Brain microvascular endothelial cell (primary cell): ENCODE results near the gene LIN37.

Experiments
- DNase-seq: peaks from one replicate; pipeline ENCODE4 v3.0.0-alpha.2; 2020
- H3K27ac ChIP-seq: fragments of 250-450 bp; sonication (Bioruptor Pico); 2 replicates; pipeline ENCODE4 v1.5.1; 2020; ENCODE audit warnings: mild to moderate bottlenecking, moderate library complexity
- H3K27me3 ChIP-seq: fragments of 250-450 bp; sonication (Bioruptor Pico); replicated peaks from 2 replicates; pipeline ENCODE4 v1.5.1; 2020; ENCODE audit warnings: mild to moderate bottlenecking
- H3K36me3 ChIP-seq: fragments of 250-450 bp; sonication (Bioruptor Pico); replicated peaks from 2 replicates; pipeline ENCODE4 v1.5.1; 2020; ENCODE audit warnings: mild to moderate bottlenecking
- H3K4me3 ChIP-seq: 2 replicates; pipeline ENCODE4 v1.5.1; 2011; ENCODE audit warnings: low read depth, mild to moderate bottlenecking, control low read depth, low read length, moderate library complexity
- in situ Hi-C: cut with HindIII; loops from 2 replicates; pipeline ENCODE4 v1.10.0; 2017; ENCODE audit warnings: low sequenced_read_pairs, low pct_ligation_motif_present
- TF ChIP-seq, protein P1 (sequence below): IDR thresholded peaks from 2 replicates; pipeline ENCODE4 v1.5.1; 2011; ENCODE audit warnings: low read depth, mild to moderate bottlenecking, moderate library complexity, low read length, control low read depth, inconsistent platforms; ENCODE audit errors: missing control alignments

The LIN37 gene

DNA sequence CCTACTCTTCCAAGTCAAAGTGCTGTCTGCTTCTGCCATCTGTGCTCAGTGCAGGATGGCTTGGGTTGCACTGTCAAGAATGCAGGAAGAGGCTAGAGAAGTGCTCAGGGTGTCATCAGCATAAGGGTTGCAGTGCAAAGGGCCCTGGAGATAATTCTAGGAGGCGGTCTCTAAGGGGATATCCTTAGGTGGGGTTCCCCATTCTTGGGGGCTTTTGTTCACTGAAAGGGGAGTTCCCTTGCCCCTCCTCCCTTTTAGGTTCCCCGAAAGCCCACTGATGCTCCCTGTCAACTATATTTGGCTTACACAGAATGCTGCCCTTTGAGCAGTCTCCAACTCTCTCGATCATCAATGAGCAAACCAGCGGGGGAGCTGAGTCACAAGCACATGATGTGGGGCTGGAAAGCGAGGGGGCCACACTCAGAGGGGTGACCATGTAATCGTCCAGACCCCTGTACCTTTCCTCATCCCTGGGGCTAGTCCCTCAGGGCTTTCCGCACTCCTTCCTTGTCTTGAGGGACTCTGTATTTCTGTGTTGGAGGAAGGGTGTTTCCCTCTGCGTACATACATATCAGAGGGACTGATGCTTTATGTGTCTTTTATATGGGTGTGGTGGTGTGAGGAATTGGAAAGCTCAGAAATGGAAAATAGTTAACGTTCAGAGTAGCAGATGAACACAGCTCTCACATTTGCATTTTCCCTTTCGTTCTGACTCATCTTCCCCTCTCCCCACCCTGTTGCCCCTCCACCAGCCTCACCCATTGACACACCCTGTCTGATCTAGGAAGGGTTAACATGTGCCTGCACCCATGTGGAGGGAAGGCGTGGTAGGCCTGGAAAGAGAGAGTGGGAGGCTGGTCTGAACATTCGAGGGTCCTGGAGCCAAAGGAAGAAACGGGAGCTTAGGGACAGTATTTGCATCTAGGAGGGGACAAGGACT, 37.3 kb upstream of the LIN37 start:
- no peak for DNase-seq
- H3K4me3 ChIP-seq: no peak overlapping the region

DNA sequence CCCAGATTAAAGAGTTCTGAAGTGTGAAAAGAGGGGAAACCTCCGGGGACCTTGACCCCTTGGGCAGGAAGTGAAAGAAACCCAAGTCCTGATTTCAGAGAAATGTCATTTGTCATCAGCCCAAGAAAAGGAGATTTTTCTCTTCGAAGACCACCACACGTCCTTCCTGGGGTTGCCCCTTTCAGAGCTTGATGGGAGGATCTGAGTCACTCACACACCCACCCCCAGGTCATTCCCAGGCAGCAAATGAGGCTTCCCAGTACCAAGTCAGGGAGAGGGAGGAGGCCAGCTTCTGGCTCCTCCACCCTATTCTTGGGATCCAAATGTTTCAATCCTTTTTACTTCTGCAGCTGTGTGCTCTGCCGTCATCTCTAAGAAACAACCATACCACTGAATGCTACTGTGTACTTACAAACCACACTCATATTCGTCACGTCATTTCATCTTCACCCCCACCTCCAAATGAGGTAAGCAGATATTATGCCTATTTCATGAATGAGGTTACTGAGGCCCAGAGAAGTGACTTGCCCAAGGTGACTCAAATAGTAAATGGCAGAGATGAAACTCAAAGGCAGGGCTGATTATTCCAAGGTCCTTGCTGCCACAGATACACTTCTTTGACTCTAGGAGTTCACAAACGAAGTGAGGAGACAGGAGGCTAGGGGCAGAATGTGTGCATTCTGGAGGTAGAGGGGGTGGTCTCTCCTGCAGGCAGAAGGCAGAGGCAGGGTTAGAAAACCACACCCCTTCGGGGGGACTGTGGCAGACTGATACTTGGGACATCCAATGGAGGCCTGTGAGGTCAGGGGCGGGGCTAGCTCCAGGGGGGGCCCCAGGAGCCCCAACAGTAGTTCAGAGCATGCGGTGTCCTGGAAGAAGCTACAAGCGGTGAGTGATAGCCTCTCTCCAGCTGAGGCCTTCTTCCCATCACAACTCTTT, 35.5 kb upstream of the LIN37 start:
- in situ Hi-C loops: no loop called here
- TF ChIP-seq, protein P1, sequence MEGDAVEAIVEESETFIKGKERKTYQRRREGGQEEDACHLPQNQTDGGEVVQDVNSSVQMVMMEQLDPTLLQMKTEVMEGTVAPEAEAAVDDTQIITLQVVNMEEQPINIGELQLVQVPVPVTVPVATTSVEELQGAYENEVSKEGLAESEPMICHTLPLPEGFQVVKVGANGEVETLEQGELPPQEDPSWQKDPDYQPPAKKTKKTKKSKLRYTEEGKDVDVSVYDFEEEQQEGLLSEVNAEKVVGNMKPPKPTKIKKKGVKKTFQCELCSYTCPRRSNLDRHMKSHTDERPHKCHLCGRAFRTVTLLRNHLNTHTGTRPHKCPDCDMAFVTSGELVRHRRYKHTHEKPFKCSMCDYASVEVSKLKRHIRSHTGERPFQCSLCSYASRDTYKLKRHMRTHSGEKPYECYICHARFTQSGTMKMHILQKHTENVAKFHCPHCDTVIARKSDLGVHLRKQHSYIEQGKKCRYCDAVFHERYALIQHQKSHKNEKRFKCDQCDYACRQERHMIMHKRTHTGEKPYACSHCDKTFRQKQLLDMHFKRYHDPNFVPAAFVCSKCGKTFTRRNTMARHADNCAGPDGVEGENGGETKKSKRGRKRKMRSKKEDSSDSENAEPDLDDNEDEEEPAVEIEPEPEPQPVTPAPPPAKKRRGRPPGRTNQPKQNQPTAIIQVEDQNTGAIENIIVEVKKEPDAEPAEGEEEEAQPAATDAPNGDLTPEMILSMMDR: no peak
- Histone ChIP-seq H3K27ac (no peak overlapping the region), H3K36me3 (no peaks in the 10 kb centered on the region), H3K4me3 (no peak overlapping the region), H3K27me3 (no peaks in the 10 kb centered on the region)
- no peak for DNase-seq

More for the DNA sequence above, 37.3 kb upstream of the LIN37 start:
- no peaks in the 10 kb centered on the region for H3K36me3 ChIP-seq
- H3K27ac ChIP-seq: no peak overlapping the region
- no peaks in the 10 kb centered on the region for H3K27me3 ChIP-seq
- TF ChIP-seq, protein P1: no peak
- in situ Hi-C loops: no loop called here

DNA sequence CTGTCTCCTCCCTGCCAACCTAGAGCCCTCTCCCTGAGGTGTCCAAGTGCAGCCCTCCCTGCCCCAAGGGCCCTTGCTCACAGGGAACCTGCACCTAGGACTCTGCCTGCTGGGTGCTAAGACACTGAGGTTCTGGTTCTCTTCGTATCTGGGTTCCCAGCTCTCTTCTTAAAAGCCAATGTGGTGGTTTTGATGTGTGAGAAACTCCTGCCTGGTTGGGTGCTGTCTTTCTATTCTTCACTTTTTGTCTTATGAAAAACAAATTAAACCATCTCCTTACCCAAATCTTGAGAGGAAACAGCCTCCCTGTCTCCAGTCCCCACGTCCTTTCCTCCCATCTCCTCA, 34.9 kb upstream of the LIN37 start:
- Histone ChIP-seq H3K4me3 (no peak overlapping the region), H3K27me3 (no peaks in the 10 kb centered on the region), H3K36me3 (no peaks in the 10 kb centered on the region), H3K27ac (no peak overlapping the region)
- TF ChIP-seq, protein P1: no peak
- in situ Hi-C loops: no loop called here
- DNase-seq: no peak

DNA sequence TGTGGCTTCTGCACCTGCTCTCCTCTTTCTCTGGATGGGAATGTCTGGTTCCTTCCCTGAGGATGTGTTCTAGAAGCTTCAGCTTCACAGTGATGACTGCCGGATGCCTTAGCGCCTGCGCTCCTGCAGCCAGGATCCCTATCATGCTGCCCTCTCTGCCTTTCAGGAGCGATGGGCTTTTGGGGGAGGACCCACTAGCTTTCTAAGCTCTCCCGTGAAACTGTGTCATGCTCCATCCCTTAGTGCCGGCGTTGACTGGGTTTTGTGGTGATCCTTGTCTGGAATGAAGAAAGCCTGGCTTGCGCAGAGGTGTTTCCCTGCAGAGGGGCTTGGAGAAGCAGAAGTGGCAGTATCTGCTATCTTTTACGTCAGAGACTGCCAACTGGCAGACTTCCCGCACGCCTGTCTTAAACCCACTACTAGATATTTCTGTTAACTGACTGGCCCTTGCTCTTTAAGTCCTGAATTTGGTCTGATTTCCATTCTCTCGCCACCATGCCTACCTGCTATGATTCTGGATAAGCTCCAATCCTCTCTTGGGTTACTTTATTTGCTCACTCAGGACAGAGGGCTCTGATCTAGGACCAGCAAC, 34.4 kb upstream of the LIN37 start:
- H3K36me3 ChIP-seq: no peaks in the 10 kb centered on the region
- in situ Hi-C loops: no loop called here
- no peak overlapping the region for H3K27ac ChIP-seq
- TF ChIP-seq, protein P1: no peak
- no peaks in the 10 kb centered on the region for H3K27me3 ChIP-seq
- no peak overlapping the region for H3K4me3 ChIP-seq
- no peak for DNase-seq

DNA sequence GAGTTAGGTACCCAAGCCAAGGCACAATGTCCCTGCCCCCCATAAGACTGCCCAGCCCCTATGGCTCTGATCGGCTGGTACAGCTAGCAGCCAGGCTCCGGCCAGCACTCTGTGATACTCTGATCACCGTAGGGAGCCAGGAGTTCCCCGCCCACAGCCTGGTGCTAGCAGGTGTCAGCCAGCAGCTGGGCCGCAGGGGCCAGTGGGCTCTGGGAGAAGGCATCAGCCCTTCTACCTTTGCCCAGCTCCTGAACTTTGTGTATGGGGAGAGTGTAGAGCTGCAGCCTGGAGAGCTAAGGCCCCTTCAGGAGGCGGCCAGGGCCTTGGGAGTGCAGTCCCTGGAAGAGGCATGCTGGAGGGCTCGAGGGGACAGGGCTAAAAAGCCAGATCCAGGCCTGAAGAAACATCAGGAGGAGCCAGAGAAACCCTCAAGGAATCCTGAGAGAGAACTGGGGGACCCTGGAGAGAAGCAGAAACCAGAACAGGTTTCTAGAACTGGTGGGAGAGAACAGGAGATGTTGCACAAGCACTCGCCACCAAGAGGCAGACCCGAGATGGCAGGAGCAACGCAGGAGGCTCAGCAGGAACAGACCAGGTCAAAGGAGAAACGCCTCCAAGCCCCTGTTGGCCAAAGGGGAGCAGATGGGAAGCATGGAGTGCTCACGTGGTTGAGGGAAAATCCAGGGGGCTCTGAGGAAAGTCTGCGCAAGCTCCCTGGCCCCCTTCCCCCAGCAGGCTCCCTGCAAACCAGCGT, 33.6 kb upstream of the LIN37 start:
- TF ChIP-seq, protein P1: no peak
- no peak overlapping the region for H3K27ac ChIP-seq
- no peaks in the 10 kb centered on the region for H3K27me3 ChIP-seq
- no peak overlapping the region for H3K4me3 ChIP-seq
- DNase-seq: no peak
- H3K36me3 ChIP-seq: peaks cover under 1% of the 10 kb centered on the region
- in situ Hi-C loops: no loop called here
